H9 (cell line): Measurements from ENCODE around the gene SRBD1. TPM values are rescaled to one million over a fixed set of nuclear protein-coding genes. Genes with fewer than 3 reads are reported as not detected.

Source experiments
- DNase-seq: peaks from one replicate; pipeline ENCODE4 v3.0.0-alpha.2; 2017
- H2AFZ ChIP-seq: one replicate; pipeline ENCODE4 v1.6.1; 2013; ENCODE audit warnings: mild to moderate bottlenecking, low read length, control low read depth, moderate library complexity
- H2AK5ac ChIP-seq: 2 replicates; pipeline ENCODE4 v1.6.1; 2013; ENCODE audit warnings: low read length, control low read depth, mixed read lengths; ENCODE audit not compliant: insufficient read length
- H2BK120ac ChIP-seq: one replicate; pipeline ENCODE4 v1.6.1; 2013; ENCODE audit warnings: low read depth, mild to moderate bottlenecking, low read length, control low read depth, inconsistent platforms; ENCODE audit not compliant: poor library complexity, severe bottlenecking
- H2BK12ac ChIP-seq: 2 replicates; pipeline ENCODE4 v1.6.1; 2013; ENCODE audit warnings: low read length, control low read depth, mixed read lengths, low read depth; ENCODE audit not compliant: insufficient read length
- H2BK15ac ChIP-seq: 2 replicates; pipeline ENCODE4 v1.6.1; 2013; ENCODE audit warnings: low read depth, low read length, control low read depth
- H2BK20ac ChIP-seq: one replicate; pipeline ENCODE4 v1.6.1; 2013; ENCODE audit warnings: low read depth, mild to moderate bottlenecking, low read length, control low read depth, inconsistent platforms; ENCODE audit not compliant: poor library complexity, severe bottlenecking
- H2BK5ac ChIP-seq: 2 replicates; pipeline ENCODE4 v1.6.1; 2013; ENCODE audit warnings: low read length, control low read depth, mixed read lengths; ENCODE audit not compliant: insufficient read length
- H3K14ac ChIP-seq: 2 replicates; pipeline ENCODE4 v1.6.1; 2013; ENCODE audit warnings: low read length, control low read depth; ENCODE audit not compliant: insufficient read depth
- H3K18ac ChIP-seq: 2 replicates; pipeline ENCODE4 v1.6.1; 2013; ENCODE audit warnings: low read depth, mild to moderate bottlenecking, mixed read lengths, low read length, control low read depth; ENCODE audit not compliant: insufficient read length
- H3K23ac ChIP-seq: 2 replicates; pipeline ENCODE4 v1.6.1; 2013; ENCODE audit warnings: low read length, control low read depth, mixed read lengths, low read depth; ENCODE audit not compliant: insufficient read length
- H3K23me2 ChIP-seq: 2 replicates; pipeline ENCODE4 v1.6.1; 2013; ENCODE audit warnings: low read depth, mild to moderate bottlenecking, mixed read lengths, low read length, control low read depth; ENCODE audit not compliant: insufficient read length, poor library complexity, severe bottlenecking
- H3K27ac ChIP-seq: 2 replicates; pipeline ENCODE4 v1.5.1; 2013; ENCODE audit warnings: low read length, control low read depth, mixed read lengths, low read depth; ENCODE audit not compliant: insufficient read length
- H3K27me3 ChIP-seq: 2 replicates; pipeline ENCODE4 v1.6.1; 2013; ENCODE audit warnings: low read length, control low read depth, inconsistent platforms; ENCODE audit not compliant: insufficient read depth
- H3K4ac ChIP-seq: 2 replicates; pipeline ENCODE4 v1.6.1; 2013; ENCODE audit warnings: low read depth, mild to moderate bottlenecking, control low read depth, inconsistent platforms, low read length, moderate library complexity
- H3K4me1 ChIP-seq: 2 replicates; pipeline ENCODE4 v1.6.1; 2013; ENCODE audit warnings: low read length, control low read depth, inconsistent platforms; ENCODE audit not compliant: insufficient read depth
- H3K4me2 ChIP-seq: 2 replicates; pipeline ENCODE4 v1.6.1; 2013; ENCODE audit warnings: low read length, control low read depth, mixed read lengths; ENCODE audit not compliant: insufficient read length, insufficient read depth
- H3K56ac ChIP-seq: 2 replicates; pipeline ENCODE4 v1.6.1; 2013; ENCODE audit warnings: low read depth, mild to moderate bottlenecking, mixed read lengths, low read length, control low read depth; ENCODE audit not compliant: insufficient read length
- H3K79me1 ChIP-seq: 2 replicates; pipeline ENCODE4 v1.6.1; 2013; ENCODE audit warnings: low read depth, mild to moderate bottlenecking, moderate library complexity, low read length, control low read depth, inconsistent platforms; ENCODE audit not compliant: insufficient read depth, poor library complexity, severe bottlenecking
- H3K79me2 ChIP-seq: 2 replicates; pipeline ENCODE4 v1.6.1; 2013; ENCODE audit warnings: low read length, control low read depth, inconsistent platforms; ENCODE audit not compliant: insufficient read depth
- H3K9ac ChIP-seq: 2 replicates; pipeline ENCODE4 v1.6.1; 2013; ENCODE audit warnings: low read length, control low read depth, mixed read lengths; ENCODE audit not compliant: insufficient read length; ENCODE audit errors: extremely low read depth
- H3K9me3 ChIP-seq: one replicate; pipeline ENCODE4 v1.6.1; 2013; ENCODE audit warnings: low read depth, low read length, inconsistent platforms; ENCODE audit not compliant: control insufficient read depth
- H3T11ph ChIP-seq: one replicate; pipeline ENCODE4 v1.6.1; 2013; ENCODE audit warnings: mild to moderate bottlenecking, low read length, control low read depth, inconsistent platforms
- H4K20me1 ChIP-seq: one replicate; pipeline ENCODE4 v1.6.1; 2013; ENCODE audit not compliant: control insufficient read depth, insufficient read length, insufficient read depth
- H4K5ac ChIP-seq: 2 replicates; pipeline ENCODE4 v1.6.1; 2013; ENCODE audit warnings: low read depth, mild to moderate bottlenecking, mixed read lengths, low read length, control low read depth; ENCODE audit not compliant: insufficient read length
- H4K8ac ChIP-seq: replicated peaks from 2 replicates; pipeline ENCODE4 v1.6.1; 2013; ENCODE audit warnings: low read length, control low read depth, mixed read lengths, low read depth; ENCODE audit not compliant: insufficient read length
- H4K91ac ChIP-seq: 2 replicates; pipeline ENCODE4 v1.6.1; 2013; ENCODE audit warnings: low read depth, mild to moderate bottlenecking, moderate library complexity, mixed read lengths, low read length, control low read depth; ENCODE audit not compliant: insufficient read length
- H3K27ac Mint-ChIP-seq, 3 experiments: 2 replicates in 2 of 3; 3 replicates in 1 of 3; pipeline ENCODE4 v1.8.0; 2020 to 2021; ENCODE audit warnings: mixed read lengths in 3 of 3, mild to moderate bottlenecking in 1 of 3, moderate library complexity in 1 of 3
- H3K27me3 Mint-ChIP-seq: 2 replicates; pipeline ENCODE4 v1.8.0; 2021; ENCODE audit warnings: low read depth, mild to moderate bottlenecking, moderate library complexity, mixed read lengths
- H3K36me3 Mint-ChIP-seq, 3 experiments: 2 replicates in 2 of 3; 3 replicates in 1 of 3; pipeline ENCODE4 v1.8.0; 2020 to 2021; ENCODE audit warnings: low read depth in 3 of 3, mixed read lengths in 3 of 3; ENCODE audit not compliant: insufficient read depth in 1 of 3
- H3K4me1 Mint-ChIP-seq, 2 experiments: 2 replicates each; pipeline ENCODE4 v1.8.0; 2020; ENCODE audit warnings: mixed read lengths in 2 of 2
- H3K4me3 Mint-ChIP-seq, 2 experiments: 2 replicates in 1 of 2; 3 replicates in 1 of 2; pipeline ENCODE4 v1.8.0; 2020 to 2021; ENCODE audit warnings: mild to moderate bottlenecking in 2 of 2, mixed read lengths in 2 of 2, moderate library complexity in 1 of 2
- H3K9me3 Mint-ChIP-seq, 2 experiments: 2 replicates in 1 of 2; 3 replicates in 1 of 2; pipeline ENCODE4 v1.8.0; 2020; ENCODE audit warnings: mild to moderate bottlenecking in 2 of 2, mixed read lengths in 2 of 2, moderate library complexity in 1 of 2
- CTCF ChIP-seq: fragments of 200-600 bp; sonication (generic); conservative IDR thresholded peaks from 3 replicates; pipeline ENCODE4 v1.8.0; 2021; ENCODE audit warnings: antibody characterized with exemption, mild to moderate bottlenecking
- WGBS: extraction: QIAGEN DNeasy Blood & Tissue Kit; methylation state at CpG from one replicate; pipeline ENCODE4 v1.1.7; 2013; ENCODE audit warnings: missing lambda C conversion rate, low lambda C conversion rate, mixed read lengths; ENCODE audit not compliant: insufficient read length; ENCODE audit errors: extremely low coverage; 5-methylcytosine and 5-hydroxymethylcytosine counted together
- total RNA-seq: library from RNA; stranded (reverse); gene quantifications from 2 replicates; pipeline ENCODE4 v1.2.1, GENCODE V29; 2021

SRBD1 gene
- total RNA-seq, 1 experiment from 2014 or later = 18.3 TPM

DNA sequence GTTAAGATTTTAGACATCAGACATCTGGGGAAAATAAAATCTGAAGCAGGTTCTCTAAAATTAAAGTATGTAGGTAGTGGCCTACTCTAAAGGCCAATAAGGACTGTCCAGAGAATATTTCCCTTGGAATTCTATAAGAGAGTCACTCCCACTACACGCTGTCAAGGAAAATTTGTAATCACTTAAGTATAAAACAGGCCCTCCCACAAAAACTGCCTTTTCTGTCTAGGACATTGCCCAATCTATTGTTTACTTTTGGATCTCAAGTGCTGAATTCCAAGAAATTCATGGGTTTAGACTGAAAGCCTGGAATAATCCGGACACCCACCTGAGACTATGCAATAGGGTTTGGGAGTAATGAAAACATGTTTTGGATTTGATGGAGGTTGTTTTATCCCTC lies 1.7 kb upstream of the SRBD1 start:
- peaks cover 28 to 30% of the 10 kb centered on the region in 2 experiments for H3K4me1 Mint-ChIP-seq
- Histone ChIP-seq H3K23ac (no peak overlapping the region), H4K20me1 (no peaks in the 10 kb centered on the region), H3K27ac (no peak overlapping the region), H2AK5ac (no peak overlapping the region), H2AFZ (no peak overlapping the region), H3K9ac (no peak overlapping the region), H3K79me1 (peaks cover 5% of the 10 kb centered on the region), H3K27me3 (no peaks in the 10 kb centered on the region), H3K9me3 (no peaks in the 10 kb centered on the region), H3K56ac (no peak overlapping the region), H3K14ac (no peak overlapping the region), H2BK5ac (no peak overlapping the region), H2BK120ac (no peak overlapping the region), H4K8ac (no peak overlapping the region), H3K79me2 (no peaks in the 10 kb centered on the region; the same call in 1 of the 2 replicates), H3K23me2 (no peaks in the 10 kb centered on the region), H4K5ac (no peak overlapping the region), H3K18ac (no peak overlapping the region), H3K4me2 (no peak overlapping the region), H3T11ph (no peak overlapping the region), H2BK20ac (no peak overlapping the region), H2BK15ac (no peak overlapping the region), H2BK12ac (no peak overlapping the region), H3K4me1 (no peaks in the 10 kb centered on the region), H4K91ac (no peak overlapping the region), H3K4ac (no peak overlapping the region)
- no peak overlapping the region for H3K27ac Mint-ChIP-seq
- no peaks in the 10 kb centered on the region; the same call in 1 of the 2 replicates for H3K27me3 Mint-ChIP-seq
- TF ChIP-seq CTCF = no peak
- H3K36me3 Mint-ChIP-seq = no peaks in the 10 kb centered on the region
- H3K9me3 Mint-ChIP-seq = no peaks in the 10 kb centered on the region
- WGBS = no CpG with 5 or more reads among the region's 2 CpGs
- DNase-seq = no peak
- H3K4me3 Mint-ChIP-seq = no peak overlapping the region
